Neural cell (in vitro differentiated cells): ENCODE results near the gene RNF4. TPM values are rescaled to one million over a fixed set of nuclear protein-coding genes. Genes with fewer than 3 reads are reported as not detected.

Source experiments
- H2AFZ ChIP-seq: fragments of 200-600, 300-800 bp; sonication (generic), shearing (Covaris generic); 2 replicates; pipeline ENCODE4 v1.6.0; 2014; ENCODE audit warnings: low read depth, mild to moderate bottlenecking, antibody characterized with exemption, low read length, moderate library complexity
- H3F3A ChIP-seq: fragments of 200-600 bp; shearing (Covaris generic); 2 replicates; pipeline ENCODE4 v1.6.1; 2016; ENCODE audit warnings: mild to moderate bottlenecking, moderate library complexity, mixed read lengths, antibody characterized with exemption, low read length; ENCODE audit not compliant: insufficient read depth, poor library complexity, severe bottlenecking
- H3K27ac ChIP-seq: fragments of 200-600, 300-800 bp; sonication (generic), shearing (Covaris generic); 2 replicates; pipeline ENCODE4 v1.5.1; 2014; ENCODE audit warnings: mild to moderate bottlenecking, low read length, moderate library complexity
- H3K27me3 ChIP-seq: fragments of 300-800, 200-600 bp; sonication (generic), shearing (Covaris generic); 2 replicates; pipeline ENCODE4 v1.6.0; 2014; ENCODE audit warnings: mild to moderate bottlenecking, low read depth, low read length, moderate library complexity; ENCODE audit not compliant: insufficient read depth
- H3K36me3 ChIP-seq: fragments of 300-800, 200-600 bp; sonication (generic), shearing (Covaris generic); 2 replicates; pipeline ENCODE4 v1.5.1; 2014; ENCODE audit warnings: mild to moderate bottlenecking, antibody characterized with exemption, low read length, moderate library complexity; ENCODE audit not compliant: insufficient read depth
- H3K4me2 ChIP-seq: fragments of 300-800, 200-600 bp; sonication (generic), shearing (Covaris generic); 2 replicates; pipeline ENCODE4 v1.6.0; 2014; ENCODE audit warnings: mild to moderate bottlenecking, low read length
- H3K4me3 ChIP-seq: fragments of 300-800, 200-600 bp; sonication (generic), shearing (Covaris generic); 2 replicates; pipeline ENCODE4 v1.5.1; 2014; ENCODE audit warnings: mild to moderate bottlenecking, low read length, moderate library complexity
- H3K79me2 ChIP-seq: fragments of 200-600 bp; shearing (Covaris generic); replicated peaks from 2 replicates; pipeline ENCODE4 v1.6.0; 2014; ENCODE audit warnings: mild to moderate bottlenecking, low read length, moderate library complexity; ENCODE audit not compliant: insufficient read depth
- H3K9ac ChIP-seq: fragments of 300-800, 200-600 bp; sonication (generic), shearing (Covaris generic); 2 replicates; pipeline ENCODE4 v1.6.1; 2016; ENCODE audit warnings: mild to moderate bottlenecking, low read length, mixed read lengths
- H3K9me2 ChIP-seq: fragments of 200-600 bp; shearing (Covaris generic); 2 replicates; pipeline ENCODE4 v1.6.1; 2016; ENCODE audit warnings: mild to moderate bottlenecking, low read length, mixed read lengths; ENCODE audit not compliant: insufficient read depth
- H3K9me3 ChIP-seq: fragments of 200-600, 300-800 bp; sonication (generic), shearing (Covaris generic); 2 replicates; pipeline ENCODE4 v1.6.1; 2016; ENCODE audit warnings: mild to moderate bottlenecking, mixed run types, low read length, moderate library complexity, mixed read lengths
- H4K20me1 ChIP-seq: fragments of 200-600 bp; shearing (Covaris generic); 2 replicates; pipeline ENCODE4 v1.6.1; 2016; ENCODE audit warnings: mild to moderate bottlenecking, mixed run types; ENCODE audit not compliant: insufficient read depth
- EP300 ChIP-seq: fragments of 450-650 bp; conservative IDR thresholded peaks from 2 replicates; pipeline ENCODE4 v1.6.1; 2014; ENCODE audit warnings: antibody characterized with exemption, mild to moderate bottlenecking, moderate library complexity; ENCODE audit not compliant: poor library complexity, severe bottlenecking
- EZH2 ChIP-seq: fragments of 200-600, 300-800 bp; shearing (Covaris generic), sonication (generic); IDR thresholded peaks from 2 replicates; pipeline ENCODE4 v1.6.1; 2014; ENCODE audit warnings: antibody characterized with exemption, low read length, borderline replicate concordance, mild to moderate bottlenecking; ENCODE audit not compliant: insufficient read depth, poor library complexity, severe bottlenecking
- MXI1 ChIP-seq: fragments of 450-650 bp; conservative IDR thresholded peaks from 2 replicates; pipeline ENCODE4 v1.6.1; 2014; ENCODE audit warnings: antibody characterized with exemption, mild to moderate bottlenecking; ENCODE audit not compliant: poor library complexity, severe bottlenecking
- POLR2AphosphoS5 ChIP-seq: IDR thresholded peaks from 2 replicates; pipeline ENCODE4 v1.6.1; 2012
- RAD21 ChIP-seq: fragments of 450-650 bp; conservative IDR thresholded peaks from 2 replicates; pipeline ENCODE4 v1.6.1; 2014; ENCODE audit warnings: antibody characterized with exemption, mild to moderate bottlenecking, moderate library complexity
- SMC3 ChIP-seq: fragments of 450-650 bp; conservative IDR thresholded peaks from 2 replicates; pipeline ENCODE4 v1.6.1; 2014; ENCODE audit warnings: antibody characterized with exemption, mild to moderate bottlenecking, moderate library complexity; ENCODE audit not compliant: poor library complexity
- TAF1 ChIP-seq: IDR thresholded peaks from 2 replicates; pipeline ENCODE4 v1.6.1; 2012; ENCODE audit warnings: low read depth
- polyA plus RNA-seq: library from polyadenylated mRNA; depleted of rRNA; stranded (reverse); fragments of >200 nt; gene quantifications from 2 replicates; pipeline ENCODE4 v1.2.3, GENCODE V29; 2014
- TF ChIP-seq, protein P1 (sequence below): IDR thresholded peaks from 2 replicates; pipeline ENCODE4 v1.6.1; 2012; ENCODE audit warnings: borderline replicate concordance
- TF ChIP-seq, protein P2 (sequence below): fragments of 450-650 bp; IDR thresholded peaks from 2 replicates; pipeline ENCODE4 v1.5.1; 2014; ENCODE audit warnings: antibody characterized with exemption, mild to moderate bottlenecking, moderate library complexity; ENCODE audit not compliant: poor library complexity, severe bottlenecking

Gene RNF4
- polyA plus RNA-seq, 1 donor from 2014 or later, result 48.2 TPM

DNA sequence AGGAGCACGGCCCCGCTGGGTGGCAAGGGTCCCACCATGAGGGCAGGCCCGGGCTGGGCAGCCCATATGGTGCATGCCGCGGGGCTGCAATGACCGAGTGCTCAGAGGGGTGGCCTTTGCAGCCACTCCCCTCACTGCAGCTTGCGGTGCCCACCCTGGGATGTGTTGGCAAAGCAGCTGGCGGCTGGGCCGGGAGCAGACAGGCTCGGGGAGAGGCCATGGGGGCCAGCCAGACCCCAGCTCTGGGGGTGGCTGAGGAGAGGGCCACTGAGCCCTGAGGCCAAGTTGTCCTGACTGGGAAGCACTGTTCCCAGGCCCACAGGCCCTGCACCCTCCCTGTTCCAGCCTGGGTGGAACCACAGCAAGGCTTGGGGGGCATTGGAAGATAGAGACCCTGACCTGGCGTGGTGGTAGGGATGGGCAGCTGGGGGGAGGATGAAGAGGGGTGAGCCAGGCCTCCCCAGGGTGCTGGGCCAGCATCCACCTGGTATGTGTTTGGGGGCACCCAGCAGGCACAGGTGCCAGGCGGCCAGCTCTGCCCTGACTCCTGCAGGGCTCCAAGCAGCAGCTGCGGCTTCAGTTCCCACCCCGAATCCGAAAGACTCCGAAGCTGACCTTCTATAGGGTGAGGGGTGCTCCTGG, 18.4 kb upstream of the RNF4 start:
- Histone ChIP-seq H3K36me3 (no peaks in the 10 kb centered on the region), H3K4me3 (no peak overlapping the region), H3K9ac (no peak overlapping the region), H4K20me1 (no peaks in the 10 kb centered on the region), H3K79me2 (no peaks in the 10 kb centered on the region), H3K27me3 (no peaks in the 10 kb centered on the region), H3K27ac (no peak overlapping the region), H3F3A (no peaks in the 10 kb centered on the region), H3K9me3 (no peaks in the 10 kb centered on the region), H3K9me2 (no peaks in the 10 kb centered on the region), H2AFZ (no peak overlapping the region), H3K4me2 (no peak overlapping the region)
- TF ChIP-seq, protein P1, sequence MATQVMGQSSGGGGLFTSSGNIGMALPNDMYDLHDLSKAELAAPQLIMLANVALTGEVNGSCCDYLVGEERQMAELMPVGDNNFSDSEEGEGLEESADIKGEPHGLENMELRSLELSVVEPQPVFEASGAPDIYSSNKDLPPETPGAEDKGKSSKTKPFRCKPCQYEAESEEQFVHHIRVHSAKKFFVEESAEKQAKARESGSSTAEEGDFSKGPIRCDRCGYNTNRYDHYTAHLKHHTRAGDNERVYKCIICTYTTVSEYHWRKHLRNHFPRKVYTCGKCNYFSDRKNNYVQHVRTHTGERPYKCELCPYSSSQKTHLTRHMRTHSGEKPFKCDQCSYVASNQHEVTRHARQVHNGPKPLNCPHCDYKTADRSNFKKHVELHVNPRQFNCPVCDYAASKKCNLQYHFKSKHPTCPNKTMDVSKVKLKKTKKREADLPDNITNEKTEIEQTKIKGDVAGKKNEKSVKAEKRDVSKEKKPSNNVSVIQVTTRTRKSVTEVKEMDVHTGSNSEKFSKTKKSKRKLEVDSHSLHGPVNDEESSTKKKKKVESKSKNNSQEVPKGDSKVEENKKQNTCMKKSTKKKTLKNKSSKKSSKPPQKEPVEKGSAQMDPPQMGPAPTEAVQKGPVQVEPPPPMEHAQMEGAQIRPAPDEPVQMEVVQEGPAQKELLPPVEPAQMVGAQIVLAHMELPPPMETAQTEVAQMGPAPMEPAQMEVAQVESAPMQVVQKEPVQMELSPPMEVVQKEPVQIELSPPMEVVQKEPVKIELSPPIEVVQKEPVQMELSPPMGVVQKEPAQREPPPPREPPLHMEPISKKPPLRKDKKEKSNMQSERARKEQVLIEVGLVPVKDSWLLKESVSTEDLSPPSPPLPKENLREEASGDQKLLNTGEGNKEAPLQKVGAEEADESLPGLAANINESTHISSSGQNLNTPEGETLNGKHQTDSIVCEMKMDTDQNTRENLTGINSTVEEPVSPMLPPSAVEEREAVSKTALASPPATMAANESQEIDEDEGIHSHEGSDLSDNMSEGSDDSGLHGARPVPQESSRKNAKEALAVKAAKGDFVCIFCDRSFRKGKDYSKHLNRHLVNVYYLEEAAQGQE, result no peak
- no peak for TF ChIP-seq SMC3
- TF ChIP-seq TAF1, result no peak
- no peak for TF ChIP-seq RAD21
- no peak for TF ChIP-seq EZH2
- TF ChIP-seq MXI1, result no peak
- TF ChIP-seq EP300, result no peak
- no peak for TF ChIP-seq POLR2AphosphoS5
- TF ChIP-seq, protein P2, sequence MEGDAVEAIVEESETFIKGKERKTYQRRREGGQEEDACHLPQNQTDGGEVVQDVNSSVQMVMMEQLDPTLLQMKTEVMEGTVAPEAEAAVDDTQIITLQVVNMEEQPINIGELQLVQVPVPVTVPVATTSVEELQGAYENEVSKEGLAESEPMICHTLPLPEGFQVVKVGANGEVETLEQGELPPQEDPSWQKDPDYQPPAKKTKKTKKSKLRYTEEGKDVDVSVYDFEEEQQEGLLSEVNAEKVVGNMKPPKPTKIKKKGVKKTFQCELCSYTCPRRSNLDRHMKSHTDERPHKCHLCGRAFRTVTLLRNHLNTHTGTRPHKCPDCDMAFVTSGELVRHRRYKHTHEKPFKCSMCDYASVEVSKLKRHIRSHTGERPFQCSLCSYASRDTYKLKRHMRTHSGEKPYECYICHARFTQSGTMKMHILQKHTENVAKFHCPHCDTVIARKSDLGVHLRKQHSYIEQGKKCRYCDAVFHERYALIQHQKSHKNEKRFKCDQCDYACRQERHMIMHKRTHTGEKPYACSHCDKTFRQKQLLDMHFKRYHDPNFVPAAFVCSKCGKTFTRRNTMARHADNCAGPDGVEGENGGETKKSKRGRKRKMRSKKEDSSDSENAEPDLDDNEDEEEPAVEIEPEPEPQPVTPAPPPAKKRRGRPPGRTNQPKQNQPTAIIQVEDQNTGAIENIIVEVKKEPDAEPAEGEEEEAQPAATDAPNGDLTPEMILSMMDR, result no peak

DNA sequence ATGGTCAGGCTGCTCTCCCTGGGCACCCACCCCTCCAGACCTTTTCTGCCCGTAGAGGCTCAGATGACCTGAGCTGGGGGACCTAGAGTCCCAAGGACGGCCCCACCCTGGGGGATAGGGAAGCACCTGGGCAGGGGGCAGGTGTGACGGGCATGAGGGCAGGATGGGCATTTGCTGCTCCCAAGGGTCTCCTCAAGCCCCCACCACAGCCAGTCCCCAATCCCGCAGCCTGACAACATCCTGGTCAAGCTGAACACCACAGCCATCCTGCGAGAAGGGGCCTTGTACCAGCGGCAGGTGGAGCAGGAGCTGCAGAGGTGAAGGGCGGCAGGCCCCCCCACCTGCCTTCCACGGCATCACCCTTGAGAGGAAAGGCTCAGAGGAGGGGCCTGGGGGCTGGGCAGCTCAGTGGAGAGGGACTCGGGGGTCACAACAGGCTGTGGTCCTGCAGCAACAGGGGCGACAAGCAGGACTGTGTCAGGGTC, 17.8 kb upstream of the RNF4 start:
- no peaks in the 10 kb centered on the region for H3K9me2 ChIP-seq
- no peaks in the 10 kb centered on the region for H3K27me3 ChIP-seq
- H3K9ac ChIP-seq, result no peak overlapping the region
- no peak overlapping the region for H3K4me3 ChIP-seq
- no peak overlapping the region for H3K4me2 ChIP-seq
- no peak for TF ChIP-seq EP300
- TF ChIP-seq, protein P2, result no peak
- no peak for TF ChIP-seq TAF1
- H3K79me2 ChIP-seq, result no peaks in the 10 kb centered on the region
- H3K9me3 ChIP-seq, result no peaks in the 10 kb centered on the region
- H3F3A ChIP-seq, result no peaks in the 10 kb centered on the region
- no peaks in the 10 kb centered on the region for H4K20me1 ChIP-seq
- no peaks in the 10 kb centered on the region for H3K36me3 ChIP-seq
- no peak overlapping the region for H2AFZ ChIP-seq
- no peak overlapping the region for H3K27ac ChIP-seq
